IPS DF 6.9 (cell line): ENCODE results near the gene CLTRN.
"Not testable (repeated sequence)": the region's sequence is repeated elsewhere in the genome, so short reads cannot be mapped to it uniquely, and the experiment has no call there.

Experiments
- DNase-seq: peaks from one replicate; pipeline ENCODE4 v3.0.0-alpha.2; 2013; ENCODE audit warnings: low read depth, low spot score
- H3K27ac ChIP-seq: one replicate; pipeline ENCODE4 v1.5.1; 2013; ENCODE audit warnings: low read length, control low read depth
- H3K27me3 ChIP-seq: 2 replicates; pipeline ENCODE4 v1.6.1; 2013; ENCODE audit warnings: mild to moderate bottlenecking, low read length; ENCODE audit not compliant: control insufficient read depth, insufficient read depth
- H3K36me3 ChIP-seq: 2 replicates; pipeline ENCODE4 v1.6.1; 2013; ENCODE audit warnings: low read length; ENCODE audit not compliant: control insufficient read depth, insufficient read depth
- H3K4me1 ChIP-seq: 2 replicates; pipeline ENCODE4 v1.6.1; 2013; ENCODE audit warnings: low read length; ENCODE audit not compliant: control insufficient read depth, insufficient read depth
- H3K4me3 ChIP-seq: 2 replicates; pipeline ENCODE4 v1.5.1; 2013; ENCODE audit warnings: mild to moderate bottlenecking, low read length
- H3K9me3 ChIP-seq: 2 replicates; pipeline ENCODE4 v1.6.1; 2013; ENCODE audit warnings: low read length, inconsistent platforms; ENCODE audit not compliant: control insufficient read depth, insufficient read depth
- WGBS: extraction: QIAGEN DNeasy Blood & Tissue Kit; methylation state at CpG from one replicate; pipeline ENCODE4 v1.1.7; 2013; ENCODE audit warnings: mixed read lengths, missing lambda C conversion rate; ENCODE audit not compliant: insufficient read length, insufficient coverage; 5-methylcytosine and 5-hydroxymethylcytosine counted together

Gene CLTRN

GRCh38 chrX:15680401-15680800 lies 15.8 kb upstream of the CLTRN start:
- no peaks in the 10 kb centered on the region; the same call in 1 of the 2 replicates for H3K36me3 ChIP-seq
- no peaks in the 10 kb centered on the region for H3K4me1 ChIP-seq
- H3K27me3 ChIP-seq, result no peaks in the 10 kb centered on the region
- DNase-seq, result no peak
- H3K9me3 ChIP-seq, result no peaks in the 10 kb centered on the region
- no peak overlapping the region for H3K4me3 ChIP-seq
- no peak overlapping the region for H3K27ac ChIP-seq
- WGBS, result no CpG with 5 or more reads among the region's 6 CpGs

- H3K36me3 ChIP-seq, result no peaks in the 10 kb centered on the region; the same call in 1 of the 2 replicates
- H3K4me1 ChIP-seq, result no peaks in the 10 kb centered on the region
- no peaks in the 10 kb centered on the region for H3K27me3 ChIP-seq
- H3K9me3 ChIP-seq, result no peaks in the 10 kb centered on the region
- no peak overlapping the region for H3K4me3 ChIP-seq
- WGBS, result no CpG with 5 or more reads among the region's 6 CpGs
- H3K27ac ChIP-seq, result no peak overlapping the region
- no peak for DNase-seq
These were observed 14.6 kb upstream of the CLTRN start for GRCh38 chrX:15679246-15679645.

- WGBS, result no CpG with 5 or more reads among the region's 2 CpGs
- H3K27me3 ChIP-seq, result no peaks in the 10 kb centered on the region
- no peak overlapping the region for H3K4me3 ChIP-seq
- H3K36me3 ChIP-seq, result no peaks in the 10 kb centered on the region; the same call in 1 of the 2 replicates
- DNase-seq, result no peak
- no peaks in the 10 kb centered on the region for H3K4me1 ChIP-seq
- no peak overlapping the region for H3K27ac ChIP-seq
- H3K9me3 ChIP-seq, result no peaks in the 10 kb centered on the region
These were observed 13.7 kb upstream of the CLTRN start for GRCh38 chrX:15678339-15678738.

GRCh38 chrX:15676886-15677285 lies 12.3 kb upstream of the CLTRN start:
- Histone ChIP-seq H3K27ac (no peak overlapping the region), H3K4me1 (no peaks in the 10 kb centered on the region), H3K9me3 (no peaks in the 10 kb centered on the region), H3K27me3 (no peaks in the 10 kb centered on the region), H3K36me3 (no peaks in the 10 kb centered on the region; the same call in 1 of the 2 replicates), H3K4me3 (no peak overlapping the region)
- no peak for DNase-seq
- no CpG with 5 or more reads among the region's 2 CpGs for WGBS

GRCh38 chrX:15675490-15675921 lies 10.9 kb upstream of the CLTRN start:
- WGBS, result no CpG with 5 or more reads among the region's 38 CpGs
- Histone ChIP-seq H3K36me3 (no peaks in the 10 kb centered on the region), H3K9me3 (no peaks in the 10 kb centered on the region), H3K27ac (no peak overlapping the region), H3K27me3 (no peaks in the 10 kb centered on the region), H3K4me3 (peak overlapping the region; percentile 97), H3K4me1 (no peaks in the 10 kb centered on the region)
- DNase-seq, result peak; percentile 20

GRCh38 chrX:15674841-15675489 lies 10.4 kb upstream of the CLTRN start:
- no CpG with 5 or more reads among the region's 49 CpGs for WGBS
- DNase-seq, result peak; percentile 57

GRCh38 chrX:15674514-15674840 lies 9.9 kb upstream of the CLTRN start:
- no peaks in the 10 kb centered on the region for H3K36me3 ChIP-seq
- H3K4me3 ChIP-seq, result peak overlapping the region; percentile 97; the same call in 1 of the 2 replicates
- no peaks in the 10 kb centered on the region for H3K4me1 ChIP-seq
- no peak for DNase-seq
- no peaks in the 10 kb centered on the region for H3K27me3 ChIP-seq
- H3K9me3 ChIP-seq, result no peaks in the 10 kb centered on the region
- no peak overlapping the region for H3K27ac ChIP-seq
- no CpG with 5 or more reads among the region's 13 CpGs for WGBS

More at GRCh38 chrX:15674841-15675489, 10.4 kb upstream of the CLTRN start:
- Histone ChIP-seq H3K4me1 (no peaks in the 10 kb centered on the region), H3K4me3 (peak overlapping the region; percentile 97; the same call in 1 of the 2 replicates), H3K36me3 (no peaks in the 10 kb centered on the region), H3K27me3 (no peaks in the 10 kb centered on the region), H3K9me3 (no peaks in the 10 kb centered on the region), H3K27ac (no peak overlapping the region)

GRCh38 chrX:15673970-15674369 lies 9.4 kb upstream of the CLTRN start:
- Histone ChIP-seq H3K9me3 (no peaks in the 10 kb centered on the region), H3K27me3 (no peaks in the 10 kb centered on the region), H3K36me3 (no peaks in the 10 kb centered on the region), H3K4me1 (no peaks in the 10 kb centered on the region), H3K27ac (no peak overlapping the region), H3K4me3 (peak overlapping the region; percentile 97; the same call in 1 of the 2 replicates)
- WGBS, result no CpG with 5 or more reads among the region's 3 CpGs
- no peak for DNase-seq

- DNase-seq, result no peak
- WGBS, result no CpG with 5 or more reads among the region's 4 CpGs
These were observed 8.3 kb upstream of the CLTRN start for GRCh38 chrX:15672881-15673280.

GRCh38 chrX:15663439-15663838 lies 1.2 kb downstream of the CLTRN start:
- no peaks in the 10 kb centered on the region for H3K9me3 ChIP-seq
- WGBS, result no CpG with 5 or more reads among the region's 1 CpG
- no peak overlapping the region for H3K4me3 ChIP-seq
- no peak for DNase-seq
- no peak overlapping the region for H3K27ac ChIP-seq
- no peaks in the 10 kb centered on the region for H3K36me3 ChIP-seq
- H3K4me1 ChIP-seq, result no peaks in the 10 kb centered on the region
- no peaks in the 10 kb centered on the region for H3K27me3 ChIP-seq

More at GRCh38 chrX:15672881-15673280, 8.3 kb upstream of the CLTRN start:
- no peaks in the 10 kb centered on the region for H3K27me3 ChIP-seq
- H3K4me1 ChIP-seq, result no peaks in the 10 kb centered on the region
- no peaks in the 10 kb centered on the region for H3K9me3 ChIP-seq
- no peak overlapping the region for H3K27ac ChIP-seq
- H3K36me3 ChIP-seq, result no peaks in the 10 kb centered on the region
- no peak overlapping the region for H3K4me3 ChIP-seq

GRCh38 chrX:15654804-15655203 lies 9.8 kb downstream of the CLTRN start:
- DNase-seq, H3K4me3 ChIP-seq, H3K36me3 ChIP-seq, H3K27me3 ChIP-seq, H3K9me3 ChIP-seq, H3K4me1 ChIP-seq, H3K27ac ChIP-seq: not testable (repeated sequence)
- no CpG with 5 or more reads among the region's 6 CpGs for WGBS
